Activated naive CD4-positive, alpha-beta T cell treated with anti-CD3 and anti-CD28 coated beads for 36 hours (primary cell): ENCODE data around the gene BTLA. TPM values are rescaled to one million over a fixed set of nuclear protein-coding genes. Genes with fewer than 3 reads are reported as not detected.
"Not testable (repeated sequence)": the region's sequence is repeated elsewhere in the genome, so short reads cannot be mapped to it uniquely, and the experiment has no call there.

Experiments
- CTCF ChIA-PET: fragments of 350-600 bp; sonication (Branson Sonifier 250); formaldehyde crosslinking; loops from one replicate; lab custom pipeline; 2021; ENCODE audit warnings: antibody characterized with exemption; lab: Charles Lee
- DNase-seq: peaks from one replicate; pipeline ENCODE4 v3.0.0-alpha.2; 2020
- H3K27ac Mint-ChIP-seq: one replicate; pipeline ENCODE4 v1.8.0; 2021; ENCODE audit warnings: mild to moderate bottlenecking, mixed read lengths
- H3K27me3 Mint-ChIP-seq: one replicate; pipeline ENCODE4 v1.8.0; 2021; ENCODE audit warnings: low read depth, mixed read lengths
- H3K36me3 Mint-ChIP-seq: one replicate; pipeline ENCODE4 v1.8.0; 2021; ENCODE audit warnings: low read depth, mixed read lengths
- H3K4me1 Mint-ChIP-seq: one replicate; pipeline ENCODE4 v1.8.0; 2021; ENCODE audit warnings: low read depth, mixed read lengths
- H3K4me3 Mint-ChIP-seq: one replicate; pipeline ENCODE4 v1.8.0; 2021; ENCODE audit warnings: mild to moderate bottlenecking, moderate library complexity, mixed read lengths
- H3K9me3 Mint-ChIP-seq: one replicate; pipeline ENCODE4 v1.8.0; 2021; ENCODE audit warnings: mixed read lengths
- intact Hi-C: fragments of 100-400 bp; cut with micrococcal nuclease; formaldehyde crosslinking; loops from one replicate; pipeline ENCODE4 v1.15.1; 2023
- total RNA-seq, 2 experiments: library from RNA; stranded (reverse); gene quantifications; one replicate each; pipeline ENCODE4 v1.2.3, GENCODE V29; 2021

BTLA gene, protein sequence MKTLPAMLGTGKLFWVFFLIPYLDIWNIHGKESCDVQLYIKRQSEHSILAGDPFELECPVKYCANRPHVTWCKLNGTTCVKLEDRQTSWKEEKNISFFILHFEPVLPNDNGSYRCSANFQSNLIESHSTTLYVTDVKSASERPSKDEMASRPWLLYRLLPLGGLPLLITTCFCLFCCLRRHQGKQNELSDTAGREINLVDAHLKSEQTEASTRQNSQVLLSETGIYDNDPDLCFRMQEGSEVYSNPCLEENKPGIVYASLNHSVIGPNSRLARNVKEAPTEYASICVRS
- 10 to 100 TPM; 70.6 to 73.4 TPM for total RNA-seq

DNA sequence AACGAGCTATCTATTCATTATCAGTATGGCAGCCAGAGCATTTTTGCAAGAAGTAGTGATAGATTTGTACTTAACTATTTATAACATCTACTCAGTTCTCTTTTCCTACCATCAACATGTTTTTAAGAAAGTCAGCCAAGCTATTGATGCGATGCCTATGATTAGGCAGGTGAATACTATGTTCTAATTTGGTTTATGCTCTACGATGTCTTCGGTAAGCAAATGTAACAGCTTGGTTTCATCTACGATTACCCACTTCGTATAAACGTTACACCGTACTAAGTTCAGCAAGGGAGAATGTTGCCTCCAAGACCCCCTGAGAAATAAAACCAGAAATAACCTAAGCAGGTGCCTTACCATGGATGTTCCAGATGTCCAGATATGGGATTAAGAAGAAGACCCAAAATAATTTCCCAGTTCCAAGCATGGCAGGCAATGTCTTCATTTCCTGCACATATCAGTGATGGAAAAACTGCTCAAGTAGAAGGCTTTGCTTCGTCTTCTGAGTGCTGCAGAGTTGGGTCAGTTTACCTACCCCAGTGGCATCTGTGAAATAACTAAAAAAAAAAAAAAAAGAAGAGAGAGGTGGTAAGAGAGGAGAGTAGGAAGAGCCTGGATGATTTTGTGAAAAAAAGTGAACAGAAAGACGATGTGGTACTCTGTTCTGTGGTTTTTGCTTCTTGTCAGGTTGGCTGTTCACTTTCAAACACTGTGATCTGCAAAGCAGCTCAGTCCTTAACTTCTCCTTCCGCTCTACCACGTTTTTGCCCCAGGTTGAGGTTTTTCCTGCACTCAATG, at the start of gene BTLA:
BTLA (minus strand) TSS at position 559 of the 798 bp plus-strand sequence; CDS start at position 445, 114 bp downstream.
- Mint-ChIP-seq H3K4me3 (peak within 1 kb of the TSS; percentile 100), H3K4me1 (peaks cover 51% of the 10 kb centered on the region), H3K27ac (peak within 1 kb of the TSS; percentile 100), H3K27me3 (no peaks in the 10 kb centered on the region), H3K9me3 (peaks cover 4% of the 10 kb centered on the region), H3K36me3 (peaks cover 46% of the 10 kb centered on the region)
- CTCF ChIA-PET = interaction anchor here (0.5 to 4.6 kb wide), 12 partner anchors 8 to 212 kb away, joined by 3 to 33 read pairs (median 4); partner anchors contain the start of genes CD200 and SLC9C1
- DNase-seq = peak; percentile 71
- intact Hi-C loops = loop anchor here (1.0 to 5.0 kb wide), 8 partner anchors 8 to 1248 kb away; partner anchors contain the start of genes ATP6V1A, NAA50 and SLC35A5

DNA sequence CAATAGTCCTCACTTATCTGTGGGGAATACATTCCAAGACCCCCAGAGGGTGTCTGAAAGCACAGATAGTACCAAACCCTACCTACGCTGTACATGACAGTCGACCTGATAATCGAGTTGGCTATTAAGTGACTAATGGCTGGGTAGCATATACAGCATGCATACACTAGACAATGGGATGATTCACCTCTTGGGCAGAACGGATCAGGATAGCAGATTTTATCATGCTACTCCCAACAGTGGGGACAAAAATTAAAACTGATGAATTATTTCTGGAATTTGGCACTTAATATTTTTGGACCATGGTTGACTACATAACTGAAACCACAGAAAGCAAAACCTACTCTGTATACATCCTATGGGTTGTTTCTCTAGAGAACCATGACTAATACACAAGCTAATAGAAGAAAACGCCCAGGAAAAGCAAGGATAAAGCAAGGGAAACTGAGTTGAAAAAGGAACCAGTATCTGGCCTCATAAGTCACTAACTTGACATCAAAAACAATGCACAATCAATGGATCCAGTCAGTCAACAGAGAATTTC, 47.0 kb upstream of the BTLA start:
- Mint-ChIP-seq H3K9me3 (no peaks in the 10 kb centered on the region), H3K4me1 (peaks cover 12% of the 10 kb centered on the region), H3K36me3 (peaks cover 29% of the 10 kb centered on the region), H3K27ac (no peak overlapping the region), H3K27me3 (no peaks in the 10 kb centered on the region), H3K4me3 (no peak overlapping the region)
- no peak for DNase-seq
- CTCF ChIA-PET = no interaction called here
- intact Hi-C loops = no loop called here

DNA sequence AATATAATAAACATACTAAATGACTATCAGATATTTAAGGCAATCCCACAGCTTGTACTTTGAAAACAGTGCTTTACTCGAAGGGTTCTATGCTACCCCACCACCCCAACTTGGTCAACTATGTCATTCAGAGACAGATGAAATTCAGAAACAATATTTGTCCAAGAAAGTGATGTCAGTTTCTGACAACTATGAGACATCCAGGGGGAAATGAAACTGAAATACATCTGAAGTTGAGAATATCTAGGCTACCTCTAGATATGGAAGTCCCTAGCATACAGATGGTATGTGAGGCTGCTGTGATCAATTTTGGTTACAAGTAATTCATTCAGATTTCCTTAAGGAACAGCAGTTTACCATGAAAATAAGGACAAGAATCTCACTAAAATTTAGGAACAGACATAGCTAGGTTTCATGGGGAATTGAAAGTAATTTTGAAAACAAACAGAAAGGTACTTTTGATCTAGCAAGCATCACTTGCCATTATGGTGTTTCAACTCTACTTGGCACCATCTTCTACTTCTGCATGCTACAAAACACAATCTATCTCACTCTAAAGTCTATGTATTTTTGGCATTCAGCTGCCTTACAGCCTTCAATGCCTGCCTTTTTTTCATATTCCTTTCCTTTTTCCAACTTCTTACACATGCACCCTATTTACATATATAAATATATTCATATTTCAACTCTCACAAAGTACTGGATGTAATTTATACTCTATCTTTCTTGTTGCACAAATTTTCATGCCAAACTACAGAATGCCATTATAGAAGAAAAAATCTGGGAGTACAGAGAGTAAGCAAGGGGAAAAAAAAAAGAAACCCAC, 40.8 kb upstream of the BTLA start:
- Mint-ChIP-seq H3K36me3 (peaks cover 41% of the 10 kb centered on the region), H3K4me3 (no peak overlapping the region)
- CTCF ChIA-PET = interaction anchor here (0.6 to 1.2 kb wide), 2 partner anchors 235 to 247 kb away, joined by 4 to 5 read pairs; no protein-coding TSS in a partner anchor

DNA sequence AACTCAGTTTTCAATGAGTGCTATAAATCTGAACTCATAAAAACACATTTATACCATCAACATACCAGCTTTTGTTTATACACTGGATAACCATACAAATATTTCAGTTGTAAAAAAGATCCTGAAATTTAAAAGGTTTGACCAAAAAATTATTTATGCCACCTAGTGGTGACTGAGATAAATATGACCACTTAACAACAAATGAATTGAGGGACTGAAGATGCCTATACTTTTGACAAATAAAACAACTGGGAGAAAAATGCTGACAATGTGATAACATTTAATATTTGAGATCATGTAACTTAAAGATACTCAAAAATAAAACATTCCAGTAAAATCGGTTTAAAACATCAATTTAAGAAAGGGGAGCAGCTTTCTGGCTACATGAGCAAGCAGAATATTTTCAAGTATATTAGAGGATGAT, 32.1 kb upstream of the BTLA start:
- Mint-ChIP-seq H3K36me3 (peaks cover 17% of the 10 kb centered on the region), H3K27me3 (no peaks in the 10 kb centered on the region)

More for the DNA sequence above, 40.8 kb upstream of the BTLA start:
- Mint-ChIP-seq H3K4me1 (peaks cover 34% of the 10 kb centered on the region), H3K27me3 (no peaks in the 10 kb centered on the region), H3K27ac (peak overlapping the region; percentile 72), H3K9me3 (no peaks in the 10 kb centered on the region)
- no peak for DNase-seq
- intact Hi-C loops = loop anchor here (2.0 kb wide), 1 partner anchor 21 kb away; the partner anchor contains the start of gene ATG3

DNA sequence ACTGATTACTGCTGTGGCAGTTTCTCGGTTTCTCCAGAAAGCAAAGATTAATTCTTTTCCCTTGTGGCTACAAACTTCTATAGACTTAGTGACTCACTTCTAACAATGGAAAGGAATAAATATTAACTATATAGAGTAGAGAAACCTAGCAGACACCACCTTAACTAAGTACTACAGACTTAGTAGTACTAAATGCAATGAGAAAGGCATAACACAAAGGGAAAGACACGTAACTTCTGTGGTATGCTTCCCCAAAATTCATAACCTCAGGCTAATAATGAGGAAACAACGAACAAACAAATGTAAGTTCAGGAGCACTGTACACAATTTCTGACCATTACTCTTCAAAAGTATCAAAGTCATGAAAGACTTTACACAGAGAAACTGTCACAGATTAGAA, 31.3 kb upstream of the BTLA start:
- no peak overlapping the region for H3K4me3 Mint-ChIP-seq
- no peak overlapping the region for H3K27ac Mint-ChIP-seq
- no peaks in the 10 kb centered on the region for H3K9me3 Mint-ChIP-seq
- peaks cover 14% of the 10 kb centered on the region for H3K36me3 Mint-ChIP-seq
- H3K27me3 Mint-ChIP-seq = no peaks in the 10 kb centered on the region
- DNase-seq = no peak
- CTCF ChIA-PET = interaction anchor here (0.6 to 1.6 kb wide), 12 partner anchors 10 to 419 kb away, joined by 3 to 24 read pairs (median 4); partner anchors contain the start of genes CD200 and SLC9C1
- peaks cover 5% of the 10 kb centered on the region for H3K4me1 Mint-ChIP-seq
- intact Hi-C loops = loop anchor here (2.0 kb wide), 1 partner anchor 394 kb away; no protein-coding TSS in a partner anchor

More for the DNA sequence above, 32.1 kb upstream of the BTLA start:
- CTCF ChIA-PET = interaction anchor here (0.6 to 1.6 kb wide), 15 partner anchors 11 to 420 kb away, joined by 3 to 24 read pairs (median 3); partner anchors contain the start of genes CD200 and SLC9C1
- DNase-seq = no peak
- intact Hi-C loops = loop anchor here (1.0 to 2.0 kb wide), 4 partner anchors 204 to 419 kb away; no protein-coding TSS in a partner anchor
- Mint-ChIP-seq H3K4me1 (peaks cover 11% of the 10 kb centered on the region), H3K4me3 (no peak overlapping the region), H3K9me3 (no peaks in the 10 kb centered on the region), H3K27ac (peak overlapping the region; percentile 62)

DNA sequence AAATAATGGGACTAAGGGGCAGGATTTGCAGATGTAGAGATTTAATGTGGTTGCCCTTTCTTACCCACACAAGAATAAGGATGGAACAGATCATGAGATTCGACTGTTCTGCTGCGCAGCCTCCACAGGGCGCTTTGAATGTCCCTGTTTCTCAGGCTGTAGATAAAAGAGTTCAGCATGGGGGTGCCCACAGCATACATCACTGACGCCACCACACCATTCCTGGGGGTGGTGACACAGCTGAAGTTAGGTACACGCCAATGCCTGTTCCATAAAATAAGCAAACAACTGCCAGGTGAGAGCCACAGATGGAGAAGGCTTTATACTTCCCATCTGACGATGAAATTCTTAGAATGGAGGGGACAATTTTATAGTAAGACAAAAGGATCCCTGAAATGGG, 24.9 kb upstream of the BTLA start:
- H3K4me3 Mint-ChIP-seq, H3K36me3 Mint-ChIP-seq, H3K27ac Mint-ChIP-seq, DNase-seq, H3K27me3 Mint-ChIP-seq, H3K9me3 Mint-ChIP-seq, intact Hi-C loops, CTCF ChIA-PET: not testable (repeated sequence)
- H3K4me1 Mint-ChIP-seq = peaks cover 13% of the 10 kb centered on the region

DNA sequence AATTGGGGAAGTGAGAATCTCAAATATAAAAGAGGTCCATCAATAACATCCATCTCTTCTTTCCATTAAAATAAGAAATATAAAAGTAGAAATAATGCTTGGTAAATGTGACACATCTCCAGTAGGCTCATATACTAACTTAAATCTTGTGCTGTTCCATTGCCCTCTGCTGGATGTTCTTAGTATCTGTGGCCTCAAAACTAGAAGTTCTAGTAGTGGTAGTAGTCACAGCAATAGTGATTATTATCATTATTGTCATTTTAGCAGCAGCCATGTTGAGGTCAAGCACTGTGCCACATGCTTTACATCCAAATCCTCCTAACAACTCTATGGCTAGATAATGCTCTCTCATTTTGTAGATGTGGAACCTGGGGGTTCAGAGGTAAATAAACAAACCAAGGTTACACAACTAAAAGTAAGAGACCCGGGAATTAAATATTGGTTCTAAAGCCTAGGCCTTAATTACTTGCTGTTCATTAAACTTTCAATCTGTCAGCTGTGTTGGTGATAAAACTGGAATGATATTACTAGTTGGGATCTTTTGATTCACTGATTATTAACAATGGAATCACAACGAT, 20.2 kb upstream of the BTLA start:
- intact Hi-C loops = loop anchor here (1.0 kb wide), 9 partner anchors 20 to 408 kb away; partner anchors contain the start of gene BTLA
- H3K27me3 Mint-ChIP-seq = no peaks in the 10 kb centered on the region
- H3K4me1 Mint-ChIP-seq = peaks cover 34% of the 10 kb centered on the region
- H3K36me3 Mint-ChIP-seq = peaks cover 7% of the 10 kb centered on the region
- H3K27ac Mint-ChIP-seq = peak overlapping the region; percentile 84
- DNase-seq = peak; percentile 53
- CTCF ChIA-PET = interaction anchor here (0.7 to 2.2 kb wide), 26 partner anchors 9 to 409 kb away, joined by 3 to 17 read pairs (median 4); partner anchors contain the start of genes CD200 and SLC9C1
- H3K4me3 Mint-ChIP-seq = no peak overlapping the region
- peaks cover 4% of the 10 kb centered on the region for H3K9me3 Mint-ChIP-seq

DNA sequence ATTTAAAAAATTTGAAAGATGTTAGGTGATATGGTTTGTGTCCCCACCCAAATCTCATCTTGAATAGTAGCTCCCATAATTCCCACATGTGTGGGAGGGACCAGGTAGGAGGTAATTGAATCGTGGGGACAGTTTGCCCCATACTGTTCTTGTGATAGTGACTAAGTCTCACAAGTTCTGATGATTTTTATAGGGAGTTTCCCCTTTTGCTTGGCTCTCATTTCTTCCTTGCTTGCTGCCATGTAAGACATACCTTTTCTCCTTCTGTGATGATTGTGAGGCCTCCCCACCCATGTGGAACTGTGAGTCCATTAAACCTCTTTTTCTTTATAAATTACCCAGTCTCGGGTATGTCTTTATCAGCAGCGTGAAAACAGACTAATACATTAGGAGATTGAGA, 19.7 kb upstream of the BTLA start:
- peak overlapping the region; percentile 84 for H3K27ac Mint-ChIP-seq
- H3K27me3 Mint-ChIP-seq = not testable (repeated sequence)

DNA sequence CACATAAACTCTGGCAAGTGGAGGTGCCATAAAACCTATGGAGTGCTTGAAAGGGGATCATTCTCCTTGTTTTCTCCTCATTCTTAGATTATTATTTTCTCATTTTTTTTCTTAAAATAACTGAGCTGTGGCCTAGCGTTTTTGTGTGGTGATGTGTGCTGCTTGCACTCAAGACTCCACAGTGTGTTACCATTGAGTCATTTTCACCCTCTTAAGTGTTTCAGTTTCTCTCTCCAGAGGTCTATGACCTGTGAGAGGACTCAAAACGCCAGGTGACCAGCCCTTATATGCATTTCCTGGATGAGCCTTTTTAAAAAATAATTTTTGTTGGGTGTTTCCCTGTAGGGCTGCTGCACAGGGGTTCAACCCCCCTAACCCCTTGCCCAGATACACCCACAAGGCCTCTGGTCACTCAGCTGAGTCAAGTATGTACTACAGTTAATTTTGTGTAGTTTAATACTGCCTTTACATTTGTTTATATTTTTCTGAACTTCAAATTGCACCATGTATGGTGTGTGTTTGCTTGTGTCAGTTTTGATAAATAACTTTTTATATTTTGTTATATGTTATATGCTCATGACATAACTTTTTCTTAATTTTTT, 15.4 kb upstream of the BTLA start:
- no peak overlapping the region for H3K27ac Mint-ChIP-seq
- intact Hi-C loops = loop anchor here (1.0 kb wide), 1 partner anchor 9 kb away; no protein-coding TSS in a partner anchor
- peaks cover 33% of the 10 kb centered on the region for H3K4me1 Mint-ChIP-seq
- DNase-seq = peak; percentile 51
- no peak overlapping the region for H3K4me3 Mint-ChIP-seq
- H3K27me3 Mint-ChIP-seq = no peaks in the 10 kb centered on the region
- H3K36me3 Mint-ChIP-seq = peaks cover 6% of the 10 kb centered on the region
- CTCF ChIA-PET = interaction anchor here (0.7 kb wide), 2 partner anchors 17 to 221 kb away, joined by 3 read pairs; partner anchors contain the start of gene SLC9C1
- H3K9me3 Mint-ChIP-seq = peaks cover 9% of the 10 kb centered on the region

More for the DNA sequence above, 19.7 kb upstream of the BTLA start:
- peak; percentile 44 for DNase-seq
- intact Hi-C loops = loop anchor here (1.0 kb wide), 9 partner anchors 20 to 408 kb away; partner anchors contain the start of gene BTLA
- not testable (repeated sequence) for H3K36me3 Mint-ChIP-seq, H3K4me3 Mint-ChIP-seq, H3K9me3 Mint-ChIP-seq
- CTCF ChIA-PET = interaction anchor here (0.7 to 1.7 kb wide), 11 partner anchors 19 to 230 kb away, joined by 3 to 13 read pairs (median 3); partner anchors contain the start of genes CD200 and SLC9C1
- peaks cover 36% of the 10 kb centered on the region for H3K4me1 Mint-ChIP-seq

DNA sequence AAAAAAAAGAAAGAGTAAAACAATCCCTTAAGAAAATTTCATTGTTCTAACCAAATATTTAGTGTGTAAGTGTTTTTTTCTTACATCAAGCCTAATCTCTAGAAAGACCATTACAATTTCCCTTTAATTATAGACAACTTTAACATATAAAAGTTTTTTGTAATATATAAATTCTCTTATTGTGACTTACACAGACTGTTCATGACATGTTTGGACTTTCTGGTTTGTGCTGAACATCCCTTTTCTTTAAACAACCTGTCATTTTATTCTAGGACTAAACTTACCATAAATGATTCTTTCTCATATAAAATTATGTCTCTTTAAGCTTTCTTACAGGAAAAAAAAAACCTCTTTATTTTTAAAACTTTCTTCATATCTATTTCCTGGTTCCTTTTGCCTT, 13.0 kb upstream of the BTLA start:
- DNase-seq = no peak
- peaks cover 3% of the 10 kb centered on the region for H3K36me3 Mint-ChIP-seq
- H3K27ac Mint-ChIP-seq = no peak overlapping the region
- intact Hi-C loops = no loop called here
- peaks cover 7% of the 10 kb centered on the region for H3K9me3 Mint-ChIP-seq
- H3K27me3 Mint-ChIP-seq = no peaks in the 10 kb centered on the region
- H3K4me1 Mint-ChIP-seq = peaks cover 35% of the 10 kb centered on the region
- no peak overlapping the region for H3K4me3 Mint-ChIP-seq
- CTCF ChIA-PET = interaction anchor here (1.1 to 2.0 kb wide), 2 partner anchors 14 to 179 kb away, joined by 4 to 5 read pairs; partner anchors contain the start of gene CD200
